DMS 273 (cell line): ENCODE measurements around the gene LIPA.
"Not testable (repeated sequence)": the region's sequence is repeated elsewhere in the genome, so short reads cannot be mapped to it uniquely, and the experiment has no call there.

ENCODE experiments used
- DNase-seq: peaks from one replicate; lab custom pipeline; 2025; ENCODE audit not compliant: unreplicated experiment; lab: John Stamatoyannopoulos, UW

Gene LIPA

GRCh38 chr10:89251409-89252224, at the start of gene LIPA:
Gene LIPA (minus strand): TSS chr10:89251775. CDS start chr10:89247648, 4,127 bp downstream.
- DNase-seq, result peak; percentile 98

GRCh38 chr10:89301232-89301631, 49.7 kb upstream of the LIPA start:
- DNase-seq, result peak; percentile 5

- DNase-seq, result no peak
Observed at GRCh38 chr10:89299031-89299430, 47.5 kb upstream of the LIPA start.

- no peak for DNase-seq
Observed at GRCh38 chr10:89297791-89298190, 46.2 kb upstream of the LIPA start.

GRCh38 chr10:89297356-89297755, 45.8 kb upstream of the LIPA start:
- DNase-seq, result no peak

- no peak for DNase-seq
Observed at GRCh38 chr10:89296220-89296648, 44.7 kb upstream of the LIPA start.

- no peak for DNase-seq
Observed at GRCh38 chr10:89295597-89295996, 44.0 kb upstream of the LIPA start.

GRCh38 chr10:89294721-89295239, 43.2 kb upstream of the LIPA start:
- DNase-seq, result no peak

- not testable (repeated sequence) for DNase-seq
Observed at GRCh38 chr10:89285303-89285702, 33.7 kb upstream of the LIPA start.

- DNase-seq, result not testable (repeated sequence)
Observed at GRCh38 chr10:89284711-89285110, 33.1 kb upstream of the LIPA start.

- peak; percentile 16 for DNase-seq
Observed at GRCh38 chr10:89283936-89284475, 32.4 kb upstream of the LIPA start.

GRCh38 chr10:89283025-89283935, 31.7 kb upstream of the LIPA start:
- no peak for DNase-seq

- DNase-seq, result no peak
Observed at GRCh38 chr10:89281606-89282395, 30.2 kb upstream of the LIPA start.

GRCh38 chr10:89280508-89280907, 28.9 kb upstream of the LIPA start:
- no peak for DNase-seq

GRCh38 chr10:89279421-89279869, 27.9 kb upstream of the LIPA start:
- DNase-seq, result peak; percentile 8

- DNase-seq, result no peak
Observed at GRCh38 chr10:89278900-89279392, 27.4 kb upstream of the LIPA start.

- peak; percentile 20 for DNase-seq
Observed at GRCh38 chr10:89278034-89278535, 26.5 kb upstream of the LIPA start.

GRCh38 chr10:89275383-89275782, 23.8 kb upstream of the LIPA start:
- DNase-seq, result no peak

GRCh38 chr10:89274928-89275327, 23.4 kb upstream of the LIPA start:
- no peak for DNase-seq

GRCh38 chr10:89273680-89274079, 22.1 kb upstream of the LIPA start:
- no peak for DNase-seq
